GF-D8 (cell line): ENCODE measurements around the gene CCDC47.
"Not testable (repeated sequence)": the region's sequence is repeated elsewhere in the genome, so short reads cannot be mapped to it uniquely, and the experiment has no call there.

Experiments
- DNase-seq: peaks from one replicate; lab custom pipeline; 2025; lab: John Stamatoyannopoulos, UW

Gene CCDC47

DNA sequence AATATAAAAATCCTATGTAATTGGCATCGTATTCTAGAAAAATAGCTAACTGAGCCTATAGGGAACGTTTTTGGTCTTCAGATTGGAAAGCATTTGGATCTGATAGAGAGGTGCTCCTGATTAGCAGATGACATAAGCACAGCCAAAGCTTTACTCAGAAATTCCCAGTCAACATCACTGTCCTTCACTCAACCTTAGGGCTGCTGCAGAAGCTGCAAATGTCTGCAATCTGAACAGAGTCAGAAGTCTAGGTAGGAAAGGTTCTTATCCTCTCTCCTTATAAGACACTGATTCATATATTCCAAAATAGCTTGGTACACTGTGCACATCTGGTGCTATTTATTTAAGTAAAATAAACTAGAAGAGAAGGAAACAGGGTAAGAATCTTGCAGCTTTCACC lies 51.0 kb downstream of the CCDC47 start:
- DNase-seq, result no peak

DNA sequence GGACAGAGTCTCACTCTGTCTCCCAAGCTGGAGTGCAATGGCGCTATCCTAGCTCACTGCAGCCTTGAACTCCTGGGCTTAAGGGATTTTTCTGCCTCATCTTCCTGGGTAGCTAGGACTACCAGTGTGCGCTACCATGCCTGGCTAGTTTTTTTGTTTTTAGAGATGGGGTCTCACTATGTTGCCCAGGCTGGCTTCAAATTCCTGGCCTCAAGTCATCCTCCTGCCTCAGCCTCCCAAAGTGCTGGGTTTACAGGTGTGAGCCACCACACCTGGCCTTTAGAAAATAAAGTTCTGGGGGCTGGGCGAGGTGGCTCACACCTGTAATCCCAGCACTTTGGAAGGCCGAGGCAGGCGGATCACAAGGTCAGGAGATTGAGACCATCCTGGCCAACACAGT lies 53.2 kb downstream of the CCDC47 start:
- not testable (repeated sequence) for DNase-seq

DNA sequence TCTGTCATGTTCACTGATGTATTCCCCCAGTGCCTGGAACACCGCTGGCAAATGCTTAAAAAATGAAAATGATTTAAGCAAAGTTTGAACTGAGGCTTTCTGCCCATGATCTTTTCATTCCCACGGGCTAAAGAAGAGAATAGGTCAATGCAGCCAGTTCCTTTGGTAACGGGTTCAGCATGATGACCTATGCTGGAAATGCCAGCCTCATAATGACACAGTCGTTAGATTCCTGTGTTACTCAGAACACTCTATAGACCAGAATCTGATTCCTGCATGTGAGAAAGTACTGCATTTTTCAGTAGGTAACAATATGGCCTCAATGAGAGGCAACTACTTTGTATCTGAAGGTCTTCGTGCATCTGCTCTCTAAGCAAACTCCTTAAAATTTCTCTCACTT lies 54.4 kb downstream of the CCDC47 start:
- no peak for DNase-seq

DNA sequence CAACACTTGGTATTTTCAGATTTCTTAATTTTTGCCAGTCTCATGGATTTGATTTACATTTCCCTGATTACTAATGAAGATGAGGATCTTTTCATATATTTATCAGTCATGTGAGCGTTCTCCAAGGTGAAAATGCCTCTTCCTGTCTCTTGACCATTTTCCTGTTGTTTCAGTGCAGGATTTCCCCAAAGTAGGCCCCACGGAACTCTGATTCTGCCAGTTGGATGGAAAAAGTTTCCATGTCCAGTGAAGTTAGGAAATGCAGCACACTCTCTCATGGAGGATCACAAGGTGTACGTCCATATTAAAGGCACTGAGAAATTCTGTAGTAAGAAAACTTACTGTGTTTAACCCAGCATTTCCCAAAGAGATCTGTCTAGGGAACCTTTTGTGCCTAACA lies 57.0 kb downstream of the CCDC47 start:
- DNase-seq, result no peak

DNA sequence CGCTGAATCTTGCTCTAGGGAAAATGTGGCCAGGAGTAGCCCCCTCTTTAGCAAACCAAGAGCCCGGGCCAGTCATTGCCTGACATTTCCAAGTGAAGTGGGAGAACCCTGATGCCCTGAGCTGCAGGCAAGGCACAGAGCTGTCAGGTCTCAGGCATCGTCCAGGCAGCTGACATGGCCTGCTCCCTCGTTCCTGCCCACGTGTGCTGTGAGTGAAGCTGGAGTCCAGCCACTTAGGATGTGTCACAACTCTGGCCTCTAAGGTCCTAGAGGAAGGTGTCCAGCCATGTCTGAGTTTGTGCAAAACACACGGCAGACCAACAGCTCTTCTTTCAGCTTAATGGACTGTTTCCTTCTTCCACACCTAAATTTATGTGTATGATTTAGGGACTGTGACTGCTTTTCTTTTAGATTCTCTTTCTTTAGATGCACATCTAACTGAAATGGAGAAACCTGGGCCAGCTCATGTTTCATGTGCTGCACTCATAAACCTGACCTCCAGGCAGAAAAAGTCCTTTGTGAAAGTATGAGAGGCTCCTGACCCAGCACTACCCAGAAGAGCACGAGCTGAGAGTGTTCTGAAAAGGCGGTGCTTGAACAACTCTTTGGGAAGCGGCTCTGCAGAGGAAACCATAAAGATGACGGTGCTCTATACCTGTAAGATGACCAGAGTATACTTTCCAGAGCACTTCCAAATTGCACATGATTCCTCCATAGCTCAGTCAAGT lies 58.7 kb downstream of the CCDC47 start:
- DNase-seq, result no peak

DNA sequence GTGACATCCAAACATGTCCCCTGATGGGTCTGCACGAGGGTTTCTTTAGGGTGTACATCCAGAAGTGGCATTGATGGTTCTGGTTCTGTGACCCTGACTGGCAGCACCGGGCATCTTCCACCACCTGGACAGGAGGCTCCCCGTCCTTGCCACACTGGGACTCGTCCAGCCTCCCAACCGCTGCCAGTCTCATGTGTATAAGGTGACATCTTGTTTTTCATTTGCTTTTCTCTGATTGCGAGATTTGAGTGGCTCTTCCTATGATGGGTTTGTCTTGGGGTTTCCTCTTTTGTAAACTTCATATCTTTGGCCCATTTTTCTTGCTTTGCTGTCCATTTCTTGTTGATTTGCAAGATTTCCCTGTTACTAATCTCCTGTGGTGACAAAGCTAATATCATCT lies 64.3 kb downstream of the CCDC47 start:
- no peak for DNase-seq

DNA sequence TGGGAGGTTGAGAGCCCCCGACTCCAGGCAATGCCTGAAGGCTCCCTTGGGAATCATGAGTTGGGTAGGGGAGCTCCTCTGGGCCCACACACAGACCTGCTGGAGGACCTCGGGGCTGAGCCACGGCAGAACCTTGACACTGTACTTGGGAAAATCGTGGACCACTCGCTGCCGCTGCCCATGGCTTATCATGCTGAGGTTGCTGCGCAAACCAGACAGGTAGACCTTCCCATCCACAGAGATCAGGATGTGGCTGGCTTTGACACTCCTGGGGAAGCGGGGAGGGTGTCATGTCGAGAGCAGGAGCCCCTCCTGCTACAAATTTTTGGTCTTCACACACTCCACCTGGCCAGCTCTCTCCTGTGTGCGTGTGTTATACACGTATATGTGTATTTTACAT lies 66.2 kb downstream of the CCDC47 start:
- DNase-seq, result no peak

DNA sequence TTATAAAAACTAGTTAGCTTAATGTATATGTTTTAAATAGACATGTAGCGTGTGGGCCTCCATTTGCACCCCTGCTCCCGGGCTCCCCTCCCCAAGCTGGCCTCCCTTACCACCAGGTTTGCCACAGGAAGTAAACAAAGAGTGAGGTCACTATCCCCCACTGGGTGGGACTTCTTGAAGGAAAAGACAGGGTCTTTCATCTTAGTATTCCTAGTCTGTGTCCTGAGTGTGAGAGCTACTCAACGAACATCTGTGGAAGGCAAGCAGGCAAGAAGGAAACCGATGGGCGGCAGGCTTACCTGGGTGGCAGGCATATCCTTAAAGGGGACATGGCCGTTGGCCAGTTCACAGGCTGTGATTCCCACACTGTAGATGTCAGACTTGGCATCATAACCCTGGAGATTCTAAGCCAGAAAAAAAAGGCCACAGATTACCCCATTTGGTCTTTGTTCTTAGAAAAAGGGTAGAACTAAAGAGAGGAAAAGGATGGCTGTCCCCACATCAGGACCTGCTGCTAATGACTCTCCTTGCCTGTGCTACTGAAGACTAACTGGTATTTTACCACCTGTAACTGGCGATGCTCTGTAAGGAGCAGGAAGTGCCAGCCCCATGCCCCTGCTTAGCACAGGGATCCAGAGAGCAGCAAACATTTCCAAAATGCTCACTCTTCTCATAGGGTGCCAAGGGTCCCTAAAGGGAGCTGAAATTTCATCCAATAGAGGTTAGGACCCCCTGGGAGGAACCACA lies 66.9 kb downstream of the CCDC47 start:
- DNase-seq, result no peak

DNA sequence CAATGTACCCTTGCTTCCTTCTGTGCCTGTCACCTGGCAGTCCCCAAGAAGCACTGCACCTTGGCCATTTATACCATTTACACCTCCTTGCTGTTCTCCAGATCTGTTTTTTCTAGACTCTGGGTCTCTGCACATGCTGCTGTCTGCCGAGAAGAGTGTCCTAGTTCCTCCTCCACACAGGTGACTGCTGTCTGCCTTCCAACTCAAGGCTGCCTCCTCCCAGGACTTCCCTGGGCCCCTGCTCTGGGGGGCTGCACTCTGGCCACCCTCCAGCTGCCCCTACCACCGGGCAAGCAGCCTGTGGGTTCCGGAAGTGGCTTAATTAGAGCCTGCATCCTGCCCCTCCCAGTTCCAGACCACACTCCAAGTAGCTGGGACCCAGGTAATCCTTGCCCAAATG lies 67.7 kb downstream of the CCDC47 start:
- DNase-seq, result no peak

DNA sequence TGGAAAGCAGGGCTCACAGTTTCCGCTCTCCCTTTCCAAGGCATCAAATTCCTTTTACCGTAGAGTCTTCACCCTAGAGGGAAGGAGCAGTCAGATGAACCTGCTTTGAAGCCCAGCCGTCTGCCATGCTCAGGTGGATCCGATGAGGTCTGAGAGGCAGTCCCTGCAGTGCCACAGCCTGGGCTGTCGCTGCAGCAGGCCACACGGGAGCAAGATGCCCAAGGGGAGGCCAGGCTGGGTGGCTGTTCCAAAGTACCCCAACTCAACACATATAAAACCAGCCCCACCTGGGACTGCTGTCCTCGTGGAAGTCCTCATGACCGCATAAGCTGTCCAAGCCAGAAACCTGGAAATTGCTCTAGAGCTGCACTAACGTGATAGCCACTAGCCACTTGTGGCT lies 68.6 kb downstream of the CCDC47 start:
- DNase-seq, result no peak

DNA sequence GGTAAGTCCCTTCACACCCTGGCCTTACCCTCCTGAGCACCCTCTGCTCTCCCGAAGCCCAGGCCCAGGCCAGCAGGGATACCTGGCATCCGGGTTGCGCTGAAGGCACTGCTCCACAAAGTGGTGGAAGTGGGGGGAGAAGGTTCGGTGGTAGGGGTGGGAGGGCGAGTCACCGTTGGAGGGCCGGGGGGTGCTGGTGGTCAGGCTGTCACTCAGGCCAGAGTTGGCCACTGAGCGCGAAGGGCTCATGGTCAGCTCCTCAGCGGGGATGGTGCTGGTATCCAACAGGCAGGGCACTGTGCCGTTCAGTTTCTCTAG lies 69.2 kb downstream of the CCDC47 start:
- DNase-seq, result no peak

DNA sequence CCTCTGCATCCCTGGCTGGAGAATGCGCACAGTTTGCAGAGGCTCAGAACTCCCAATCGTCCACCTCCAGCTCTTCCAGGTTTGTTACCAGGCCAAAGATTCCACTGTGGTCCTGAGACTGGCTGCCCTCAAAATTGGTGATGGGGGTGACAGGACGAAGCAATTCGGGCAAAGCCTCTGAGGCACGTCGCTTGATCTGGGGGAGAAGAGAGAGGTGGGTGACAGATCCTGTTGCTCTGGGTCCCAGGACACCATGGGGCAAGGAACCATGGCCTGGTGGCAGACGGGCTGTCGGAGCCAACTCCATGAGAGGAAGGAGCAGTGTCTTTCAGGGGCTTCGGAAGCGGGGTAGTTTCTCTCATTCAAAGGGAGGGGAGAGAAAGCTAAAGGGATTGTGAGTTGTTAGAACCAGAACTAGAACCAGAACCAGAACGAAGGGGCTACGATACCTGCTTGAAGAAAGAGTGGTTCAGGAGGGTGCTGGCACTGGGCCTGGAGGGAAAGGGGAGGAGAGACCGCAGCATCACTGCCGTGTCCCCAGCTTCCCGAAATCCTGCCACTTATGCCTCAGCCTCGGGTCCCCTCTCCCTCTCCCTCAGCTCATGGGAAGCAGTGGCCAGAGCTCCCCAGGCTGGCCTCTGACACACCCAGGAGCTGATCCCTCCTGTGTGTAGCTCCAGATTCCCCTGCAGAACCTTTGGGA lies 69.7 kb downstream of the CCDC47 start:
- no peak for DNase-seq

DNA sequence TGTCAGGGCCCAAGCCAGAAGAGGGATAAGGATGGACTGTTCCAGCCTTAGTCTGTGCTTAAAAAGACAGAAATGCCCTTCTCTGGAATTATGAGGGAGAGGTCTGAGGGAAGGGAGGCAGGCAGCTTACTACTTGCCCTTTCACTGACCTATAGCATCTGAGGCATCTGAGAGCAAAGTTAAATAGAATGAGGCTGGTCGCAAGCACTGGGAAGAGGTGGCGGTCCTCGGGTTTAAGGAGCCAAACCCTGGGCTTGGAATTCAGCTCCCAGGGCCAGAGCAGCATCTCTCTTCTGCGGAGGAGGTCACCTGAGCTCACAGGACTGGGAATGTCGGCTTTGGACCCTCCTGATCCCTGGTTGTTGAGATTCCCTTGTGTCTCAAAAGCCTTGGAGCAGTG lies 70.4 kb downstream of the CCDC47 start:
- DNase-seq, result no peak

DNA sequence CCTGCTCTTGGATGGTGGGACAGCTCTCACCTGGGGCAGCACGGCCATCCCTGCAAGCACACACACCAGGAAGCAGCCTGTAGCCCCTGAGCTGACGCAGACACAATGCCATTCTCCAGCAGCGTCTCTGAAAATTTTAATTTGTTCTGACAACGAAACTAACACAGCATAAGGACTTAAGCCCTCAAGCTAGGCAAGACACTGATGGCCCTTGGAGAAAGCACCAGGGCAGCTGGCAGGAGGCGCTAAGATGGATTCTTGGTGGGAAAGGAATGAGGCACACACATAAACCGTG lies 70.7 kb downstream of the CCDC47 start:
- no peak for DNase-seq

DNA sequence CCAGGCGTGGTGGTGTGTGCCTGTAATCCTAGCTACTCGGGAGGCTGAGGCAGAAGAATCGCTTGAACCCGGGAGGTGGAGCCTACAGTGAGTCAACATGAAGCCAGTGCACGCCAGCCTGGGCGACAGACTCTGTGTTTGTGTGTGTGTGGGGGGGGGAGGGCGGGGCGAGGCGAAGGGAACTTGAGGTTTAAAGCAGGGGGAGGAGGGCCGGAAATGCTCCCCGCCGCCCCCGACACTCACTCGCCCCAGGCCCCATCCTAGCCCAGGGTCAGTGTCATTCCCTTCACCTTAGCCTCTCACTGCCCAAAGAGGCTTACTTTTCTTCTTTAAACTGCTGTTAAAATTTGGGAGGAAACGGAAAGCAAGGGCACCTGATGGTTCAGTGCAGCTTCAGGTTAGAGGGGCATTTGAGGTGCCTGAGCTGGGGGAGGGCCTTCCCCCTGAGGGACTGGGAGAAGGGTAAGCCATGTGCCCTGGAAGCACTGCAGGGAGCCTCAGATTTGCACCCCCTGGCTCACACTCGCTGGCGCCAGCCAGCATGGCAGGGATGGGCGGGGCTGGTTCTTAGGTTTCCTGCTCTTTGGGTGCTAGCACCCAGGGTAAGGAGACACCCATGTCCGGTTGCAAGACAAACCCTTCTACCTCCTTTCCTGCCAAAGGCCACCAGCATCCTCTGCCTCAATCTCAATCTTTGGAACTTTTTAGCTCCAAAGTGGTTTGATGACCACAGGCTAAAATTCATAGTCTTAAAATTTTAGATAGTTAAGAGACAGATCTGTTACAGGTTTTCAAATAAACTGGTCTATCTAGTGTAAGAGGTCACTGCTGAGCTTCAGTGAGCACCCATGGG lies 71.3 kb downstream of the CCDC47 start:
- peak; percentile 74 for DNase-seq

DNA sequence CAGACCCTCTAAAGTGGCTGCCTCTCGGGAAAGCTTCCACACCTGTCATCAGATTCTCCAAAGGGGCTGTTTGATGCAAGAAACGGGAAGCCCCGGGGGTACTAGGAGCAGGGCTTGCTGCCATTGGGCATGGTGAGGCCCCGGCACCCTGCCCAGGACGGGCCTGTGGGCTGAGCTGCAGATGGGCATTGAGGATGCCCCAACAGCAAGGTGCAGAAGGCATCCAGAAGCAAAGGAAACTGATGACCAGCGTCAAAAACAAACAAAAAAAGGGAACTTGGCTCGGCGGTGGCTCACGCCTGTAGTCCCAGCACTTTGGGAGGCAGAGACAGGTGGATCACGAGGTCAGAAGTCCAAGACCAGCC lies 72.0 kb downstream of the CCDC47 start:
- no peak for DNase-seq

DNA sequence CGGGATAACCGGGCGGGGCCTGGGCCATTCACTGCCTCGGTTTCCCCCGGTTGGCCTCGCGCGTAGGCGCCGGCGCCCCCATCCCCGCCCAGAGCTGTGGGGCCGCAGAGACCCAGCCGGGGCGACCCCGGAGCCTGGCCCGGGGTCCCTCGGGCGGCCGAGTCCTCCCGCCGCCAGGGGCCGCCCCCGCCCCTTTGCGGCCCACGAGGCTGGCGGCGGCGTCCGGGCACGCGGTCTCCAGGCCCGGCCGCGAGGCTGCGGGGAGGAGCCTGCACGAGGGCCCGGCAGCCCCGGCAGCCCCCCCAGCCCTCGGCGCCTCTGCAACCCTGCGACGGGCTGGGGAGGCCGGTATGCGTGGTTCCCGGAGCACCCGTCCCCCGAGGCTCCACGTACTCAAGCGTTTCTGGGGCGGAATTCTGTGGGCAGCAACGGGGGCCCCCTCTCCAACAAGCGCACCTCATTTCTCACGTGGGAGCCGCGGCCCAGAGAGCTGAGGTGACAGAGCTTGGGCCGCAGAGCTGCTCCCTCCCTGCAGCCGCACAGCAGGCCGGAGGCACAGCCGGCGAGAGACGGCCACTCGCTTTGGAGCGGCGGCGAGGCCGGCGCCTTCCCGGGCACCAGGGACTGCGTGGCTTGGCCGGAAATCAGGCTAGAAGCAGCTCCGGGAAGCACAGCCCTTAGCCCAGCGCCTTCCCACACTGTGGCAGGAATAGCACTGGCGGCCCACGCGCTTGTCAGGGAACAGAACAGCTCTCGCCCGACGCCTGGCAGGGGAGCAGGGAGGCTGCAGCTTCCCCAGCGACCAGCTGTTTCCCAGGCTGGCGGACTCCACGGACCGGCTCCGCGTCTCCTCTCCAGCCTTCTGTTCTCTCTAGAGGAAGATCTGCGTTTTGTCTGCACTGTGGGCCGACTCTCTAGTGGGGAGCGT lies 72.6 kb downstream of the CCDC47 start:
- DNase-seq, result peak; percentile 10

DNA sequence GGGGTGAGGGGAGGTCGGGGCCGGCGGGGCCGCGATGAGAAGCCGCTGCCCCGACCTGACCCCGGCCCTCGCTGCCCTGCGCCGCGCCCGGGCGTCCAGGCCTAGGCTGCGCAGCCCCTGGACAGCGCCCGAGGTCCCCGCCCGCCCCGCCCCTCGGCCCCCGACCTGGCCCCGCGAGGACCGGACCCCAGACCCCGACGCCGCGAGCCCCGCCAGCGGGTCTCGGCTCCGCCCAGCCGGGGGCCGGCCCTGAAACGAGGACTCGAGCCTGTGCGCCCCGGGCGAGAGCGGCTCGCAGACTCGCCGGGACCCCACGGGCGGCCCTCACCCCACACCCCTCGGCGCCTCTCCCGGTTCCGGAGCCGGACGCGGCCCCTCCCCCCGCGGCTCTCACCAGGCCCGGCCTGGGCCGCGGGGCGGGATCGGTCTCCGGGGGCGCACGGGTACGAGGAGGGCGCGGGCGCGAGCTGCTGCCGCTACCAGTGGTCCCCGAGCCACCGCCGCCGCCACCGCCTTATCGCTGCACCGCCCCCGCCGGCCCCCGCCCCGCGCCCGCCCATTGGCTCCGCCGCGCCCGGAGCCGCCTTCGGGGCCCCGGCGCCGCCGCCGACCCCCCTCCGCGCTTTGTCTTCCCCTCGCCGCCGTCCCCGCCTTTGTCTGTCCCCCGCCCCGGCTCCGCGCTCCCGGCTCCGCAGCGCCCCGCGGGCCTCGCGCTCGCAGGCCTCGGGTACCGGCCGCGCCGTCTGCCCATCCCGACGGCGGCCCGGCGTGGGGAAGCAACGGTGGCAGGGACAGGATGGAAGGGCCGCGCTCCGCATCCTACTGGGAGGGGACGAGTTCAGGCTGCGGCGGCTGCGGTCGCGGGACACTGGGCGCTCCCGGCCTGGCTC lies 73.5 kb downstream of the CCDC47 start, which contains the start of gene LIMD2:
Gene LIMD2 (minus strand): TSS at position 488 of the 890 bp plus-strand sequence. CDS start 827 bp downstream, outside the sequence.
- no peak for DNase-seq

DNA sequence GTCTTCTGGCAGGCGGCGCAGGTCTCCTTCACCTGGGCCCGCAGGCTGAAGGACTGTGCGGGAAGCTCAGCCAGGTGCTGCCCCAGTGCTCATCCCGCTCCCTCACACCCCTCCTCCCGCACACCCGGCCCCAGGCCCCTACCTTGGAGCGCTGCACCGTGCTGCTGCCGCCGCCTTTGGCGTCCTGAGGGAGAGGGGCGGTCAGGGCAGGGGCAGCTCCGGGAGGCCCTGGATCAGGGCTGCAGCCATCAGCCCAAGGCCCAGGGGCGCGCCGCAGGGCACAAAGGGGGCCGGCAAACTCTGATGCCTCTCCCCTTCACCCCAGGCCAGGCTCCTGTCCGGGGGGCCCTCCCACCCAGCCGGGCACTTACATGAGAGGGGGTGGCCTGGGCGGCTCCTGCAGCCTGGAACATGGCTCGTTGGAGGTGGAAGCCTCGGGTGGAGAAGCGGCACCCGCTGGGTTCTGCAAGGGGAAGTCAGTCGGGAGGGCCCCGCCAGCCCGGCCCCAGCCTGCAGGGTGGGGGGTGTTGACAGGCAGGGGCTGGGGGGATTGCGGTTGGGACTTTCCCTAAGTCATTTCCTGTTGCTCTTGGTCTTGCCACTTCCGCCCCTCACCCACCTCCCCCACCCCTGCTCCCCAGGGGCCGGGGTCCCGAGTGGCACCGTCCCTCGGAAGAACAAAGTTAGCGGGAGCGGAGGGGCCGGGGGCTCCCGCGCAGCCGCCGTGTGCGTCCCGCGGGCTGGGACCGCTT lies 74.3 kb downstream of the CCDC47 start:
- DNase-seq, result peak; percentile 82
